ENCODE results near the gene PILRB.
"Not testable (repeated sequence)": the region's sequence is repeated elsewhere in the genome, so short reads cannot be mapped to it uniquely, and the experiment has no call there.

Gene PILRB

DNA sequence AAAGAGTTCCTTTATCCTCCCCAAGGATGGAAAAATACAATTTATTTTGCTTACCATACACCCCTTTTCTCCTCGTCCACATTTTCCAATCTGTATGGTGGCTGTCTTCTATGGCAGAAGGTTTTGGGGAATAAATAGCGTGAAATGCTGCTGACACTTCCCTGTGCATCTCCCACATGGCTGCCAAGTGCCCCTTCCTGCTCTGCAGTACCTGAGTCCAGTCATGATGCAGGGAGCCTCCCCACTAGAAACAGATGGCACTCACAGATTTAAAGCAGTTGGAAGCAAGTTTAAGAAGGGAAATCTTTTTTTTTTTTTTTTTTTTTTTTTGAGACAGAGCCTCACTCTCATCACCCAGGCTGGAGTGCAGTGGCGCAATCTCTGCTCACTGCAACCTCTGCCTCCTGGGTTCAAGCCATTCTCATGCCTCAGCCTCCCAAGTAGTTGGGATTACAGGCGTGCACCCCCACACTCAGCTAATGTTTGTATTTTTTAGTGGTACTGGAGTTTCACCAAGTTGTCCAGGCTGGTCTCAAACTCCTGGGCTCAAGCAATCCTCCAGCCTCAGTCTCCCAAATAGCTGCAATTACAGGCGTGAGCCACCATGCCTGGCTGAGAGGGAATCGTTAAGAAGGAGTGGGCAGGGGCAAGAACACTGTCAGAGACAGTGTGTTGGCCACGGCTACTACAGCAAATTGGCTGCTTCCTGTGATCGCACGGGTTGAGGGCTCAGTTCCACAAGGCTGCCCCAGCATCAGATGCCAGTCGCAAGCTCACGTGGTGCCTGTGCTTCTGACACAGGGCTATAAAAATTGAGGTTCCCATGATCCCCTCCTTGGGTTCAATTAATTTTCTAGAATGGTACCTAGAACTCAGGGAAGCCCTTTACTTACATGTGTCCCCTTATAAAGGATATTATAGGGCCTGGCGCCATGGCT is 10.0 kb downstream of the PILRB start:
- Histone ChIP-seq H3K27ac (ENCODE audit: low read depth, low read length, severe bottlenecking) (no peak overlapping the region), H3K36me3 (ENCODE audit: control insufficient read depth, insufficient read depth, low read length) (peaks cover 30% of the 10 kb centered on the region), H3K4me3 (ENCODE audit: extremely low read depth, insufficient read depth, low read length, poor library complexity, severe bottlenecking) (no peak overlapping the region), H3K4me1 (ENCODE audit: control insufficient read depth, insufficient read depth, low read length, poor library complexity, severe bottlenecking) (peaks cover 8% of the 10 kb centered on the region), H3K9me3 (ENCODE audit: control insufficient read depth, low read length) (no peaks in the 10 kb centered on the region)
- 91 to 92% methylated on average over 8 to 9 of the region's 12 CpGs for WGBS, 2 experiments (ENCODE audit: insufficient coverage in 2 of 2)

- Histone ChIP-seq H3K27ac (ENCODE audit: low read depth, low read length, severe bottlenecking) (no peak overlapping the region), H3K9me3 (ENCODE audit: control insufficient read depth, low read length) (no peaks in the 10 kb centered on the region), H3K4me3 (ENCODE audit: extremely low read depth, insufficient read depth, low read length, poor library complexity, severe bottlenecking) (no peak overlapping the region), H3K4me1 (ENCODE audit: control insufficient read depth, insufficient read depth, low read length, poor library complexity, severe bottlenecking) (peaks cover 8% of the 10 kb centered on the region), H3K36me3 (ENCODE audit: control insufficient read depth, insufficient read depth, low read length) (peaks cover 19% of the 10 kb centered on the region)
- 87 to 90% methylated on average over 3 to 6 of the region's 6 CpGs for WGBS, 2 experiments (ENCODE audit: insufficient coverage in 2 of 2)
These were observed 11.2 kb downstream of the PILRB start for GRCh38 chr7:100369105-100369504.

DNA sequence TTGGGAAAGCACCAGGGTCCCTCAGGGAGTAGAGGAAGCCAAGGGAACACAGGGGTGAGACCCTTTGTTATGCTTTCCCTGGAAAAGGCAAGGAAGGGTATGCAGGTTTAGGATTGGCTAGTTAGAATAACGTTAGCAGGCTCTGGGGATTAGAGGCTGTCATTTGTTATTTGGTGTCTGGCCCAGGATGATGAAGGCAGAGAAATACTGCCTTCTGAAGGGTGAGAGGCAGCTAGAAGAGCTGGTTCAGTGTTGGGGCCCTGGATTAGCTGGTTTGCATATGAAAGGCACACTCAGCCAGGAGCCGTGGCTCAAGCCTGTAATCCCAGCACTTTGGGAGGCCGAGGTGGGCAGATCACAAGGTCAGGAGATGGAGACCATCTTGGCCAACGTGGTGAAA is 12.4 kb downstream of the PILRB start:
- Histone ChIP-seq H3K36me3 (ENCODE audit: control insufficient read depth, insufficient read depth, low read length) (peaks cover 12% of the 10 kb centered on the region), H3K4me1 (ENCODE audit: control insufficient read depth, insufficient read depth, low read length, poor library complexity, severe bottlenecking) (peaks cover 8% of the 10 kb centered on the region), H3K4me3 (ENCODE audit: extremely low read depth, insufficient read depth, low read length, poor library complexity, severe bottlenecking) (no peak overlapping the region), H3K27ac (ENCODE audit: low read depth, low read length, severe bottlenecking) (no peak overlapping the region), H3K9me3 (ENCODE audit: control insufficient read depth, low read length) (no peaks in the 10 kb centered on the region)
- 13 to 26% methylated on average over 4 of the region's 4 CpGs for WGBS, 2 experiments (ENCODE audit: insufficient coverage in 2 of 2)

DNA sequence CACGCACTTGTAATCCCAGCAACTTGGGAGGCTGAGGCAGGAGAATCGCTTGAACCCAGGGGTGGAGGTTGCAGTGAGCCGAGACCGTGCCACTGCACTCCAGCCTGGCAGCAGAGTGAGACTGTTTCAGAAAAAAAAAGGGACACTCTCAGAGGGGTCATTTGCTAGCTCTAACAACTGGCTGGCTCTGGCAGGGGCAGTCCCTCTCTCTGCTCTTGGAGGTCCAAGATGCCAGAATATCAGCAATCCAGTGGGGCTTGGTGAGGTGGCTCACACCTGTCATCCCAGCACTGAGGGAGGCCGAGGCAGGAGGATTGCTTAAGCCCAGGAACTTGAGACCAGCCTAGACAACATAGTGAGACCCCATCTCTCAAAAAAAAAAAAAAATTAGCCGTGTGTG is 12.8 kb downstream of the PILRB start:
- Histone ChIP-seq H3K9me3 (ENCODE audit: control insufficient read depth, low read length) (no peaks in the 10 kb centered on the region), H3K4me1 (ENCODE audit: control insufficient read depth, insufficient read depth, low read length, poor library complexity, severe bottlenecking) (peaks cover 8% of the 10 kb centered on the region), H3K36me3 (ENCODE audit: control insufficient read depth, insufficient read depth, low read length) (peaks cover 12% of the 10 kb centered on the region), H3K27ac (ENCODE audit: low read depth, low read length, severe bottlenecking) (no peak overlapping the region), H3K4me3 (ENCODE audit: extremely low read depth, insufficient read depth, low read length, poor library complexity, severe bottlenecking) (no peak overlapping the region)
- 95 to 98% methylated on average over 4 to 6 of the region's 6 CpGs for whole genome bisulfite sequencing, 2 experiments (ENCODE audit: insufficient coverage in 2 of 2)

GRCh38 chr7:100371561-100372171 is 13.7 kb downstream of the PILRB start:
- H3K36me3 ChIP-seq (ENCODE audit: control insufficient read depth, insufficient read depth, low read length) = peaks cover 6% of the 10 kb centered on the region
- 86 to 96% methylated on average over 5 to 7 of the region's 7 CpGs for WGBS, 2 experiments (ENCODE audit: insufficient coverage in 2 of 2)
- no peak overlapping the region for H3K27ac ChIP-seq (ENCODE audit: low read depth, low read length, severe bottlenecking)
- H3K4me3 ChIP-seq (ENCODE audit: extremely low read depth, insufficient read depth, low read length, poor library complexity, severe bottlenecking) = no peak overlapping the region
- H3K9me3 ChIP-seq (ENCODE audit: control insufficient read depth, low read length) = no peaks in the 10 kb centered on the region
- peaks cover 8% of the 10 kb centered on the region for H3K4me1 ChIP-seq (ENCODE audit: control insufficient read depth, insufficient read depth, low read length, poor library complexity, severe bottlenecking)

DNA sequence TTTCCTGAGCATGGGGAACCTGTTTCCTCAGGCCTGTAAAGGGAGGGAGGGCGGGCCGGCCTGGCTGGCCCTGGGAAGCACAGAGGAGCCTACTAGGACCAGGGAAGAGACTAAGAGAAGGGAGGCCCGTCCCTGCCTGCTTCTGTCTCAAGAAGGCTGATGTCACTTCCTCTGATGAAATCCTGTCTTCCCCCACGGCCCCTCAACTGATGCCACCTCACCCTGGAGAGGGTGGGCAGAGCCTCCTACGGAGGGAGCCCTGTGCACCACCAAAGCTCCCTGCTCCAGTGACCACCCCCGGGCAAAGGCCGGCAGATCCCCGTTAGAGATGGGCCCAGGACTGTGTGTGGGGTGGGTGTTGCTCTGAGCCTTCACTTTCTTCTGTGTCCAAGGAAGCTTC is 14.3 kb downstream of the PILRB start:
- H3K27ac ChIP-seq (ENCODE audit: low read depth, low read length, severe bottlenecking) = no peak overlapping the region
- H3K4me3 ChIP-seq (ENCODE audit: extremely low read depth, insufficient read depth, low read length, poor library complexity, severe bottlenecking) = no peak overlapping the region
- H3K36me3 ChIP-seq (ENCODE audit: control insufficient read depth, insufficient read depth, low read length) = peaks cover 2% of the 10 kb centered on the region
- H3K4me1 ChIP-seq (ENCODE audit: control insufficient read depth, insufficient read depth, low read length, poor library complexity, severe bottlenecking) = peaks cover 8% of the 10 kb centered on the region
- no peaks in the 10 kb centered on the region for H3K9me3 ChIP-seq (ENCODE audit: control insufficient read depth, low read length)
- WGBS, 2 experiments (ENCODE audit: insufficient coverage in 2 of 2) = 86% methylated on average over 5 of the region's 8 CpGs; no CpG with 5 or more reads in 1 of the 2 experiments

- no peak overlapping the region for H3K27ac ChIP-seq (ENCODE audit: low read depth, low read length, severe bottlenecking)
- H3K4me1 ChIP-seq (ENCODE audit: control insufficient read depth, insufficient read depth, low read length, poor library complexity, severe bottlenecking) = peaks cover 8% of the 10 kb centered on the region
- no peaks in the 10 kb centered on the region for H3K9me3 ChIP-seq (ENCODE audit: control insufficient read depth, low read length)
- H3K4me3 ChIP-seq (ENCODE audit: extremely low read depth, insufficient read depth, low read length, poor library complexity, severe bottlenecking) = no peak overlapping the region
- H3K36me3 ChIP-seq (ENCODE audit: control insufficient read depth, insufficient read depth, low read length) = no peaks in the 10 kb centered on the region
- WGBS, 2 experiments (ENCODE audit: insufficient coverage in 2 of 2) = 77 to 78% methylated on average over 4 of the region's 6 CpGs
These were observed 14.8 kb downstream of the PILRB start for GRCh38 chr7:100372694-100373093.

- Histone ChIP-seq H3K4me3 (ENCODE audit: extremely low read depth, insufficient read depth, low read length, poor library complexity, severe bottlenecking) (no peak within 1 kb of the TSS), H3K36me3 (ENCODE audit: control insufficient read depth, insufficient read depth, low read length) (no peaks in the 10 kb centered on the region)
- WGBS, 2 experiments (ENCODE audit: insufficient coverage in 2 of 2) = 80 to 86% methylated on average over 8 to 11 of the region's 12 CpGs
These were observed 15.4 kb downstream of the PILRB start, which contains the start of gene PILRA for GRCh38 chr7:100373261-100373831. Gene PILRA, plus strand, starts transcription at chr7:100373487. Its CDS starts 170 bp downstream, at chr7:100373657.

GRCh38 chr7:100373870-100374598 is 16.1 kb downstream of the PILRB start:
- H3K4me1 ChIP-seq (ENCODE audit: control insufficient read depth, insufficient read depth, low read length, poor library complexity, severe bottlenecking); H3K36me3 ChIP-seq (ENCODE audit: control insufficient read depth, insufficient read depth, low read length); H3K27ac ChIP-seq (ENCODE audit: low read depth, low read length, severe bottlenecking); H3K9me3 ChIP-seq (ENCODE audit: control insufficient read depth, low read length); H3K4me3 ChIP-seq (ENCODE audit: extremely low read depth, insufficient read depth, low read length, poor library complexity, severe bottlenecking): not testable (repeated sequence)
- 85 to 87% methylated on average over 11 to 14 of the region's 15 CpGs for WGBS, 2 experiments (ENCODE audit: insufficient coverage in 2 of 2)

More at GRCh38 chr7:100373261-100373831, 15.4 kb downstream of the PILRB start, which contains the start of gene PILRA:
- Histone ChIP-seq H3K4me1 (ENCODE audit: control insufficient read depth, insufficient read depth, low read length, poor library complexity, severe bottlenecking) (peaks cover 8% of the 10 kb centered on the region), H3K9me3 (ENCODE audit: control insufficient read depth, low read length) (no peaks in the 10 kb centered on the region), H3K27ac (ENCODE audit: low read depth, low read length, severe bottlenecking) (no peak within 1 kb of the TSS)

- no peak overlapping the region for H3K4me3 ChIP-seq (ENCODE audit: extremely low read depth, insufficient read depth, low read length, poor library complexity, severe bottlenecking)
- WGBS, 2 experiments (ENCODE audit: insufficient coverage in 2 of 2) = 73 to 74% methylated on average over 5 of the region's 5 CpGs
- H3K36me3 ChIP-seq (ENCODE audit: control insufficient read depth, insufficient read depth, low read length) = no peaks in the 10 kb centered on the region
- peaks cover 8% of the 10 kb centered on the region for H3K4me1 ChIP-seq (ENCODE audit: control insufficient read depth, insufficient read depth, low read length, poor library complexity, severe bottlenecking)
- H3K27ac ChIP-seq (ENCODE audit: low read depth, low read length, severe bottlenecking) = no peak overlapping the region
- H3K9me3 ChIP-seq (ENCODE audit: control insufficient read depth, low read length) = no peaks in the 10 kb centered on the region
These were observed 16.7 kb downstream of the PILRB start for GRCh38 chr7:100374601-100375000.
